Measurements from ENCODE around the gene NKPD1. TPM values are rescaled to one million over a fixed set of nuclear protein-coding genes. Genes with fewer than 3 reads are reported as not detected.
A peak's percentile ranks its signal among the peaks of the same experiment; 100 is the strongest.

The NKPD1 gene
- total and polyA plus RNA-seq, 2 experiments from 2014 or later: 0.24 to 1.3 TPM

DNA sequence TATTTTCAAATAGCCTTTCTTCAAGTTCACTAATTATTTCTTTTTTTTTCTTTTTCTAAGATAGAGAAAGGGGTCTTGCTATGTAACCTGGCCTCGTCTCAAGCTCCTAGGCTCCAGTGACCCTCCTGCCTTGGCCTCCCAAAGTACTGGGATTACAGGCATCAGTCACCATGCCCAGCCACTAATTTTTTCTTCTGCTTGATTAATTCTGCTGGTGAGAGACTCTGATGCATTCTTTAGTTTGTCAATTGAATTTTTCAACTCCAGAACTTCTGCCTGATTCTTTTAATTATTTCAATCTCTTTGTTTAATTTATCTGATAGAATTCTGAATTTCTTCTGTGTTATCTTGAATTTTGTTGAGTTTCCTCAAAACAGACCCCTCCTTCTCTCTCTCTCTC is 29.2 kb upstream of the NKPD1 start (continued):
- TF ChIP-seq, protein P1, sequence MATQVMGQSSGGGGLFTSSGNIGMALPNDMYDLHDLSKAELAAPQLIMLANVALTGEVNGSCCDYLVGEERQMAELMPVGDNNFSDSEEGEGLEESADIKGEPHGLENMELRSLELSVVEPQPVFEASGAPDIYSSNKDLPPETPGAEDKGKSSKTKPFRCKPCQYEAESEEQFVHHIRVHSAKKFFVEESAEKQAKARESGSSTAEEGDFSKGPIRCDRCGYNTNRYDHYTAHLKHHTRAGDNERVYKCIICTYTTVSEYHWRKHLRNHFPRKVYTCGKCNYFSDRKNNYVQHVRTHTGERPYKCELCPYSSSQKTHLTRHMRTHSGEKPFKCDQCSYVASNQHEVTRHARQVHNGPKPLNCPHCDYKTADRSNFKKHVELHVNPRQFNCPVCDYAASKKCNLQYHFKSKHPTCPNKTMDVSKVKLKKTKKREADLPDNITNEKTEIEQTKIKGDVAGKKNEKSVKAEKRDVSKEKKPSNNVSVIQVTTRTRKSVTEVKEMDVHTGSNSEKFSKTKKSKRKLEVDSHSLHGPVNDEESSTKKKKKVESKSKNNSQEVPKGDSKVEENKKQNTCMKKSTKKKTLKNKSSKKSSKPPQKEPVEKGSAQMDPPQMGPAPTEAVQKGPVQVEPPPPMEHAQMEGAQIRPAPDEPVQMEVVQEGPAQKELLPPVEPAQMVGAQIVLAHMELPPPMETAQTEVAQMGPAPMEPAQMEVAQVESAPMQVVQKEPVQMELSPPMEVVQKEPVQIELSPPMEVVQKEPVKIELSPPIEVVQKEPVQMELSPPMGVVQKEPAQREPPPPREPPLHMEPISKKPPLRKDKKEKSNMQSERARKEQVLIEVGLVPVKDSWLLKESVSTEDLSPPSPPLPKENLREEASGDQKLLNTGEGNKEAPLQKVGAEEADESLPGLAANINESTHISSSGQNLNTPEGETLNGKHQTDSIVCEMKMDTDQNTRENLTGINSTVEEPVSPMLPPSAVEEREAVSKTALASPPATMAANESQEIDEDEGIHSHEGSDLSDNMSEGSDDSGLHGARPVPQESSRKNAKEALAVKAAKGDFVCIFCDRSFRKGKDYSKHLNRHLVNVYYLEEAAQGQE (IDR thresholded peaks at IDR 0.05; ENCODE audit: unreplicated experiment): no peak
- TF ChIP-seq ZNF331 (CRISPR knock-in tag; IDR thresholded peaks at IDR 0.05; ENCODE audit: low read depth) (no peak), EZH2phosphoT487 (IDR thresholded peaks at IDR 0.05; ENCODE audit: unreplicated experiment) (no peak), STAT1 (IDR thresholded peaks at IDR 0.05; ENCODE audit: unreplicated experiment) (no peak), POLR2AphosphoS5 (IDR thresholded peaks at IDR 0.05; ENCODE audit: low read depth) (no peak)

DNA sequence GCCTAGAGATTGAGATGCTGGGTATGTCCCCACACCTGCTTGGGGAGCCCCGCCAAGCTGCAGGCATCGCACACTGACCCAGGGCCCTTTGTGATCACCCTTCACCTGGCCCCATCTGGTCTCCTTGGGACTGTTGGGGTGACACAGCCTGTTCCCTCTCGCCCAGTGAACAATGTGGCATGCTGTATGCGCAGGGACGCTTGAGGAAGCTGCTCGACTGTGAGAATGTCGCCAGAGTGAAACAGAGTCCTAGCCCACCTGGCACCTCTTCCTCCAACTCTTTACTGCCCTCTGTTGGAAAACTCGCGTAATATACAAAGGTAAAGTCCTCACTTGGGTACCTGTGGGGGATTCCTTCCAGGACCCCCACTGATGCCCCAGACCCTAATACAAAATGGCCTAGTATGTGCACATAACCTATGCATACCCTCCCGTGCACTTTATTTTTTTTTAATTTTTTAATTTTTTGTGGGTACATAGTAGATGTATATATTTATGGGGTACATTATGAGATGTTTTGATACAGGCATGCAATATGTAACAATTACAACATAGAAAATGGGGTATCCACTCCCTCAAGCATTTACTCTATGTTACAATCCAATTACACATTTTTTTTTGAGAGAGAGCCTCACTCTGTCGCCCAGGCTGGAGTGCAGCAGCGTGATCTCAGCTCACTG is 26.8 kb upstream of the NKPD1 start:
- ATAC-seq (peak; percentile 86), DNase-seq (ENCODE audit: low spot score) (peak; percentile 93)

More for the DNA sequence above, 26.8 kb upstream of the NKPD1 start:
- Mint-ChIP-seq H3K9me3 (no peaks in the 10 kb centered on the region), H3K27me3 (ENCODE audit: insufficient read depth, low read depth, poor library complexity) (peaks cover 9% of the 10 kb centered on the region), H3K36me3 (ENCODE audit: low read depth) (no peaks in the 10 kb centered on the region), H3K27ac (no peak overlapping the region), H3K4me3 (no peak overlapping the region), H3K4me1 (peaks cover 2% of the 10 kb centered on the region; the same call in 2 of the 3 replicates)
- Histone ChIP-seq H3K4me2 (0 out of 2 replicates have a peak overlapping the region, but pooled peaks have one; percentile 21), H3F3A (replicated peaks; ENCODE audit: low read depth) (no peaks in the 10 kb centered on the region), H3K79me2 (replicated peaks; ENCODE audit: insufficient read depth) (no peaks in the 10 kb centered on the region), H3K27me3 (ENCODE audit: insufficient read depth) (no peaks in the 10 kb centered on the region), H2AFZ (no peak overlapping the region; the same call in 1 of the 2 replicates), H3K27ac (ENCODE audit: low read depth) (no peak overlapping the region), H3K4me3 (no peak overlapping the region), H3K36me3 (ENCODE audit: insufficient read depth) (no peaks in the 10 kb centered on the region), H3K9me2 (ENCODE audit: insufficient read depth) (no peaks in the 10 kb centered on the region), H3K4me1 (ENCODE audit: insufficient read depth) (no peaks in the 10 kb centered on the region), H4K20me1 (replicated peaks; ENCODE audit: insufficient read depth) (0 out of 2 replicates have a peak, but pooled peaks cover 2% of the 10 kb centered on the region)
- TF ChIP-seq ZNF331 (CRISPR knock-in tag; IDR thresholded peaks at IDR 0.05; ENCODE audit: low read depth) (no peak), CREB1 (CRISPR knock-in tag; IDR thresholded peaks at IDR 0.05; ENCODE audit: low read depth) (no peak), JUNB (IDR thresholded peaks at IDR 0.05; ENCODE audit: unreplicated experiment) (no peak)
- TF ChIP-seq, protein P2, sequence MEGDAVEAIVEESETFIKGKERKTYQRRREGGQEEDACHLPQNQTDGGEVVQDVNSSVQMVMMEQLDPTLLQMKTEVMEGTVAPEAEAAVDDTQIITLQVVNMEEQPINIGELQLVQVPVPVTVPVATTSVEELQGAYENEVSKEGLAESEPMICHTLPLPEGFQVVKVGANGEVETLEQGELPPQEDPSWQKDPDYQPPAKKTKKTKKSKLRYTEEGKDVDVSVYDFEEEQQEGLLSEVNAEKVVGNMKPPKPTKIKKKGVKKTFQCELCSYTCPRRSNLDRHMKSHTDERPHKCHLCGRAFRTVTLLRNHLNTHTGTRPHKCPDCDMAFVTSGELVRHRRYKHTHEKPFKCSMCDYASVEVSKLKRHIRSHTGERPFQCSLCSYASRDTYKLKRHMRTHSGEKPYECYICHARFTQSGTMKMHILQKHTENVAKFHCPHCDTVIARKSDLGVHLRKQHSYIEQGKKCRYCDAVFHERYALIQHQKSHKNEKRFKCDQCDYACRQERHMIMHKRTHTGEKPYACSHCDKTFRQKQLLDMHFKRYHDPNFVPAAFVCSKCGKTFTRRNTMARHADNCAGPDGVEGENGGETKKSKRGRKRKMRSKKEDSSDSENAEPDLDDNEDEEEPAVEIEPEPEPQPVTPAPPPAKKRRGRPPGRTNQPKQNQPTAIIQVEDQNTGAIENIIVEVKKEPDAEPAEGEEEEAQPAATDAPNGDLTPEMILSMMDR (conservative IDR thresholded peaks at IDR 0.05; ENCODE audit: low read depth in 2 of 2): peak; percentile 76 to 81
